MM.1S (cell line): Measurements from ENCODE around the gene STAP1.

Source experiments
- EZH2 ChIP-seq: fragments of 300-600 bp; sonication (generic); optimal IDR thresholded peaks from 2 replicates; pipeline ENCODE3; 2017; ENCODE audit warnings: low read depth, mild to moderate bottlenecking, antibody characterized with exemption, low read length, mixed read lengths
- TF ChIP-seq, protein P1 (sequence below): fragments of 300-600 bp; sonication (generic); IDR thresholded peaks from 2 replicates; pipeline ENCODE4 v1.5.1; 2016; ENCODE audit warnings: antibody characterized with exemption, low read length, mixed read lengths

DNA sequence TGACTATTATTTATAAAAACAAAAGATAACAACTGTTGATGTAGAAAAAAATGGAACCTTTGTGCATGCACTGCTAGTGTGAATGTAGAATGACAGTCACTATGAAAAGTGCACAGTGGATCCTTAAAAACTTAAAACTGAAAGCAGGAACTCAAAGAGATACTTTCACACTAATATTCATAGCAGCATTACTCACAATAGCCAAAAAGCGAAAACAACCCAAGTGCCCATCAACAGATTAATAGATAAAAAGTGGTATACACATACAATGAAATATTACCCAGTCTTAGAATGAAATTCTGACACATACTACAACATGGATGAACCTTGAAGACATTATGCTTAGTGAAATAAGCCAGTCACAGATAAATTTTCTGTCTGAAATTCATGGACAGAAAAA, 37.0 kb upstream of the STAP1 start:
- TF ChIP-seq, protein P1, sequence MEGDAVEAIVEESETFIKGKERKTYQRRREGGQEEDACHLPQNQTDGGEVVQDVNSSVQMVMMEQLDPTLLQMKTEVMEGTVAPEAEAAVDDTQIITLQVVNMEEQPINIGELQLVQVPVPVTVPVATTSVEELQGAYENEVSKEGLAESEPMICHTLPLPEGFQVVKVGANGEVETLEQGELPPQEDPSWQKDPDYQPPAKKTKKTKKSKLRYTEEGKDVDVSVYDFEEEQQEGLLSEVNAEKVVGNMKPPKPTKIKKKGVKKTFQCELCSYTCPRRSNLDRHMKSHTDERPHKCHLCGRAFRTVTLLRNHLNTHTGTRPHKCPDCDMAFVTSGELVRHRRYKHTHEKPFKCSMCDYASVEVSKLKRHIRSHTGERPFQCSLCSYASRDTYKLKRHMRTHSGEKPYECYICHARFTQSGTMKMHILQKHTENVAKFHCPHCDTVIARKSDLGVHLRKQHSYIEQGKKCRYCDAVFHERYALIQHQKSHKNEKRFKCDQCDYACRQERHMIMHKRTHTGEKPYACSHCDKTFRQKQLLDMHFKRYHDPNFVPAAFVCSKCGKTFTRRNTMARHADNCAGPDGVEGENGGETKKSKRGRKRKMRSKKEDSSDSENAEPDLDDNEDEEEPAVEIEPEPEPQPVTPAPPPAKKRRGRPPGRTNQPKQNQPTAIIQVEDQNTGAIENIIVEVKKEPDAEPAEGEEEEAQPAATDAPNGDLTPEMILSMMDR = no peak
- no peak for TF ChIP-seq EZH2
